Right lobe of liver (tissue), 4 donors: ENCODE results near the gene C1QTNF1.

Experiments used
- POLR2A ChIP-seq: fragments of 450-650 bp; IDR thresholded peaks from one replicate; pipeline ENCODE4 v1.6.1; 2017; ENCODE audit warnings: antibody characterized with exemption, mild to moderate bottlenecking
- TF ChIP-seq, protein P1 (sequence below), 4 donors: fragments of 200-600 bp in 3 of 4; fragments of 450-650 bp in 1 of 4; IDR thresholded peaks; one replicate each; pipeline versions ENCODE4 v1.5.1 to v1.8.0; 2016 to 2022; ENCODE audit warnings: antibody characterized with exemption in 4 of 4, mild to moderate bottlenecking in 2 of 4
- donor health status: DM: no; HTN: no; CAD: no.
- donor health status: DM: no; HTN: no; CAD: no.
- donor health status: DM: no; HTN: yes; CAD: no.

DNA sequence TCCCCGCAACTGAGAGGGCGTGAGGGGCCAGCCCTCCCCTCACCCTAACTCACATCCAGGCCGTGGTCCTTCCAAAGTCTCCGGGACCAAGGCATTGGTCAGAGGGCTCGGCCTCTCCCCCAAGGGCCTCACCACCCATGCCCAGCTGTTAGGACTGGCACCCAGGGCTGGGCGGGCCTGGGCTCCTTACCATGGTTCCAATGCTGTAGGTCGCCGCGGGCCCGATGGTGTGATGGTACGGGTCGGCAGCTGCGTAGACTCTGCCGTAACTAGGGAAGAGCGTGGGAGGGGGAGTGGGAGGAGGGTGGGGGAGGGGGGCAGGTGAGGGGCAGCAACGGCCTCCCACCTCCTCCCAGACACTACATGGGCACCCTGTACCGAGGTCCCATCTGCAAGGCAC is 70.3 kb downstream of the C1QTNF1 start:
- TF ChIP-seq, protein P1, sequence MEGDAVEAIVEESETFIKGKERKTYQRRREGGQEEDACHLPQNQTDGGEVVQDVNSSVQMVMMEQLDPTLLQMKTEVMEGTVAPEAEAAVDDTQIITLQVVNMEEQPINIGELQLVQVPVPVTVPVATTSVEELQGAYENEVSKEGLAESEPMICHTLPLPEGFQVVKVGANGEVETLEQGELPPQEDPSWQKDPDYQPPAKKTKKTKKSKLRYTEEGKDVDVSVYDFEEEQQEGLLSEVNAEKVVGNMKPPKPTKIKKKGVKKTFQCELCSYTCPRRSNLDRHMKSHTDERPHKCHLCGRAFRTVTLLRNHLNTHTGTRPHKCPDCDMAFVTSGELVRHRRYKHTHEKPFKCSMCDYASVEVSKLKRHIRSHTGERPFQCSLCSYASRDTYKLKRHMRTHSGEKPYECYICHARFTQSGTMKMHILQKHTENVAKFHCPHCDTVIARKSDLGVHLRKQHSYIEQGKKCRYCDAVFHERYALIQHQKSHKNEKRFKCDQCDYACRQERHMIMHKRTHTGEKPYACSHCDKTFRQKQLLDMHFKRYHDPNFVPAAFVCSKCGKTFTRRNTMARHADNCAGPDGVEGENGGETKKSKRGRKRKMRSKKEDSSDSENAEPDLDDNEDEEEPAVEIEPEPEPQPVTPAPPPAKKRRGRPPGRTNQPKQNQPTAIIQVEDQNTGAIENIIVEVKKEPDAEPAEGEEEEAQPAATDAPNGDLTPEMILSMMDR (IDR thresholded peaks at IDR 0.05) = no peak
- TF ChIP-seq POLR2A = no peak
